Measurements from ENCODE around the gene FOSL1.

- no peak for TF ChIP-seq CTCF (optimal IDR thresholded peaks at IDR 0.05 in 1 of 3, IDR thresholded peaks at IDR 0.05 in 1 of 3, conservative IDR thresholded peaks at IDR 0.05 in 1 of 3; ENCODE audit: extremely low read depth in 1 of 3, insufficient read depth in 2 of 3, low read length in 3 of 3)
- TF ChIP-seq EZH2 (IDR thresholded peaks at IDR 0.05; ENCODE audit: low read length) = no peak
These were observed 42.1 kb downstream of the FOSL1 start, which contains the start of gene CFL1 for GRCh38 chr11:65857853-65858680.

Measured in keratinocyte (primary cell).